Keratinocyte (primary cell): Measurements from ENCODE around the gene LRPPRC. TPM values are rescaled to one million over a fixed set of nuclear protein-coding genes. Genes with fewer than 3 reads are reported as not detected.

Experiments used
- DNase-seq: peaks from one replicate; pipeline ENCODE4 v3.0.0-alpha.2; 2011; ENCODE audit warnings: low read depth, missing footprints, low spot score
- FAIRE-seq: peaks from 2 replicates; lab custom pipeline; 2011; peaks lifted over from hg19 to GRCh38; lab: Jason Lieb, UNC
- H2AFZ ChIP-seq: 2 replicates; pipeline ENCODE4 v1.6.0; 2012; ENCODE audit warnings: low read length, control low read depth, inconsistent platforms; ENCODE audit not compliant: control insufficient read depth
- H3K27ac ChIP-seq: 2 replicates; pipeline ENCODE4 v1.5.1; 2011; ENCODE audit warnings: low read length; ENCODE audit not compliant: control insufficient read depth, insufficient read depth
- H3K27me3 ChIP-seq: 3 replicates; pipeline ENCODE4 v1.6.0; 2011; ENCODE audit warnings: low read length; ENCODE audit not compliant: control insufficient read depth, insufficient read depth; ENCODE audit errors: extremely low read depth
- H3K36me3 ChIP-seq, 2 experiments: 2 replicates in 1 of 2; 3 replicates in 1 of 2; pipeline ENCODE4 v1.5.1; 2011; ENCODE audit warnings: low read length in 2 of 2, mild to moderate bottlenecking in 1 of 2; ENCODE audit not compliant: control insufficient read depth in 2 of 2, insufficient read depth in 2 of 2; ENCODE audit errors: extremely low read depth in 1 of 2
- H3K4me1 ChIP-seq: 3 replicates; pipeline ENCODE4 v1.5.1; 2011; ENCODE audit warnings: low read length; ENCODE audit not compliant: control insufficient read depth, insufficient read depth; ENCODE audit errors: extremely low read depth
- H3K4me2 ChIP-seq: 3 replicates; pipeline ENCODE4 v1.6.0; 2011; ENCODE audit warnings: low read depth, low read length; ENCODE audit not compliant: control insufficient read depth, insufficient read depth; ENCODE audit errors: extremely low read depth
- H3K4me3 ChIP-seq, 3 experiments: fragments of 200-600 bp in 1 of 3; sonication (generic) in 1 of 3; 2 replicates in 2 of 3; 3 replicates in 1 of 3; pipeline ENCODE4 v1.5.1; 2011 to 2016; ENCODE audit warnings: low read length in 3 of 3, mild to moderate bottlenecking in 3 of 3, control low read depth in 2 of 3, inconsistent platforms in 1 of 3, low read depth in 1 of 3, mixed read lengths in 1 of 3, mixed run types in 1 of 3, moderate library complexity in 1 of 3; ENCODE audit not compliant: control insufficient read depth in 2 of 3, insufficient read depth in 2 of 3; ENCODE audit errors: extremely low read depth in 1 of 3
- H3K79me2 ChIP-seq: 2 replicates; pipeline ENCODE4 v1.6.0; 2012; ENCODE audit warnings: low read length; ENCODE audit not compliant: control insufficient read depth, insufficient read depth
- H3K9ac ChIP-seq: 3 replicates; pipeline ENCODE4 v1.6.0; 2011; ENCODE audit warnings: low read length; ENCODE audit not compliant: control insufficient read depth, insufficient read depth; ENCODE audit errors: extremely low read depth
- H3K9me1 ChIP-seq: 3 replicates; pipeline ENCODE4 v1.6.0; 2011; ENCODE audit warnings: low read length; ENCODE audit not compliant: control insufficient read depth, insufficient read depth; ENCODE audit errors: extremely low read depth
- H3K9me3 ChIP-seq: 2 replicates; pipeline ENCODE4 v1.5.1; 2012; ENCODE audit warnings: low read depth, low read length; ENCODE audit not compliant: control insufficient read depth
- H4K20me1 ChIP-seq: 3 replicates; pipeline ENCODE4 v1.6.0; 2011; ENCODE audit warnings: low read length; ENCODE audit not compliant: control insufficient read depth, insufficient read depth; ENCODE audit errors: extremely low read depth
- CTCF ChIP-seq, 3 experiments: IDR thresholded peaks in 1 of 3; conservative IDR thresholded peaks in 1 of 3; optimal IDR thresholded peaks in 1 of 3; 2 replicates in 2 of 3; 3 replicates in 1 of 3; pipeline versions ENCODE3 to v1.5.1; 2011; ENCODE audit warnings: low read length in 3 of 3, mild to moderate bottlenecking in 3 of 3, moderate library complexity in 2 of 3, control low read depth in 1 of 3, inconsistent platforms in 1 of 3; ENCODE audit not compliant: insufficient read depth in 2 of 3; ENCODE audit errors: extremely low read depth in 1 of 3
- EZH2 ChIP-seq: IDR thresholded peaks from one replicate; pipeline ENCODE4 v1.6.1; 2012; ENCODE audit warnings: inconsistent platforms, mild to moderate bottlenecking, low read length, moderate library complexity
- dilution Hi-C: fragments of 300-500 bp; cut with MboI; formaldehyde crosslinking; loops from one replicate; pipeline ENCODE4 v1.7.0; 2020; ENCODE audit warnings: low sequenced_read_pairs; ENCODE audit not compliant: extremely low pct_ligation_motif_present
- polyA plus RNA-seq, 5 experiments: library from polyadenylated mRNA; depleted of rRNA in 3 of 5; stranded (reverse) in 3 of 5; stranded (forward) in 1 of 5; unstranded in 1 of 5; fragments of >200 nt; gene quantifications; 1 replicate in 1 of 5; 2 replicates in 3 of 5; 3 replicates in 1 of 5; pipeline versions ENCODE4 v1.2.1 to v1.2.3, GENCODE V29; 2011 to 2012; ENCODE audit warnings: missing spikeins in 2 of 5, low read depth in 1 of 5, low replicate concordance in 1 of 5

The LRPPRC gene
- polyA plus RNA-seq, 1 donor (not counting 4 experiments of a cell fraction or from before 2014, with no cell fraction given): 115 TPM

- H3K4me2 ChIP-seq: no peak overlapping the region
- peaks cover 9 to 13% of the 10 kb centered on the region in 2 experiments for H3K36me3 ChIP-seq
- no peaks in the 10 kb centered on the region for H3K27me3 ChIP-seq
- H2AFZ ChIP-seq: no peak overlapping the region
- no peaks in the 10 kb centered on the region for H3K4me1 ChIP-seq
- no peaks in the 10 kb centered on the region for H3K9me3 ChIP-seq
- dilution Hi-C loops: no loop called here
- no peaks in the 10 kb centered on the region for H4K20me1 ChIP-seq
- H3K27ac ChIP-seq: no peak overlapping the region
- H3K4me3 ChIP-seq: no peak overlapping the region
- no peak for FAIRE-seq
- H3K9me1 ChIP-seq: no peaks in the 10 kb centered on the region
- no peaks in the 10 kb centered on the region for H3K79me2 ChIP-seq
- TF ChIP-seq CTCF (optimal IDR thresholded peaks at IDR 0.05 in 1 of 3, IDR thresholded peaks at IDR 0.05 in 1 of 3, conservative IDR thresholded peaks at IDR 0.05 in 1 of 3; ENCODE audit: extremely low read depth in 1 of 3, insufficient read depth in 2 of 3, low read length in 3 of 3) (no peak), EZH2 (no peak)
- H3K9ac ChIP-seq: no peak overlapping the region
- no peak for DNase-seq
These were observed 64.5 kb downstream of the LRPPRC start for GRCh38 chr2:43931293-43931692.

GRCh38 chr2:43927442-43927841 lies 68.3 kb downstream of the LRPPRC start:
- no peaks in the 10 kb centered on the region for H3K27me3 ChIP-seq
- H3K4me3 ChIP-seq: no peak overlapping the region
- TF ChIP-seq CTCF (optimal IDR thresholded peaks at IDR 0.05 in 1 of 3, IDR thresholded peaks at IDR 0.05 in 1 of 3, conservative IDR thresholded peaks at IDR 0.05 in 1 of 3; ENCODE audit: extremely low read depth in 1 of 3, insufficient read depth in 2 of 3, low read length in 3 of 3): no peak
- no peak for TF ChIP-seq EZH2
- no peaks in the 10 kb centered on the region for H3K9me3 ChIP-seq
- H2AFZ ChIP-seq: no peak overlapping the region
- peaks cover 17% of the 10 kb centered on the region in 2 experiments for H3K36me3 ChIP-seq
- no peaks in the 10 kb centered on the region for H3K4me1 ChIP-seq
- dilution Hi-C loops: no loop called here
- no peaks in the 10 kb centered on the region for H4K20me1 ChIP-seq
- DNase-seq: no peak
- H3K9me1 ChIP-seq: no peaks in the 10 kb centered on the region
- FAIRE-seq: no peak
- no peak overlapping the region for H3K4me2 ChIP-seq
- no peak overlapping the region for H3K27ac ChIP-seq
- H3K9ac ChIP-seq: no peak overlapping the region
- H3K79me2 ChIP-seq: no peaks in the 10 kb centered on the region
